GM21529 (cell line): ENCODE measurements around the gene PSME1.
A peak's percentile ranks its signal among the peaks of the same experiment; 100 is the strongest.
"Not testable (repeated sequence)": the region's sequence is repeated elsewhere in the genome, so short reads cannot be mapped to it uniquely, and the experiment has no call there.

Experiments used
- ATAC-seq: cut with Tn5 transposase; IDR thresholded peaks from one replicate; pipeline ENCODE4 v1.9.1; 2021; ENCODE audit not compliant: unreplicated experiment

Gene PSME1

DNA sequence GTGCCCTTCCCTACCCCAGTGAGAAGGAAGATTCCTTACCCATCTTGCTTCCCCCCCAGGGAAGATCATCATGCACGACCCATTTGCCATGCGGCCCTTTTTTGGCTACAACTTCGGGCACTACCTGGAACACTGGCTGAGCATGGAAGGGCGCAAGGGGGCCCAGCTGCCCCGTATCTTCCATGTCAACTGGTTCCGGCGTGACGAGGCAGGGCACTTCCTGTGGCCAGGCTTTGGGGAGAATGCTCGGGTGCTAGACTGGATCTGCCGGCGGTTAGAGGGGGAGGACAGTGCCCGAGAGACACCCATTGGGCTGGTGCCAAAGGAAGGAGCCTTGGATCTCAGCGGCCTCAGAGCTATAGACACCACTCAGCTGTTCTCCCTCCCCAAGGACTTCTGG, 32.5 kb upstream of the PSME1 start:
- ATAC-seq: no peak

DNA sequence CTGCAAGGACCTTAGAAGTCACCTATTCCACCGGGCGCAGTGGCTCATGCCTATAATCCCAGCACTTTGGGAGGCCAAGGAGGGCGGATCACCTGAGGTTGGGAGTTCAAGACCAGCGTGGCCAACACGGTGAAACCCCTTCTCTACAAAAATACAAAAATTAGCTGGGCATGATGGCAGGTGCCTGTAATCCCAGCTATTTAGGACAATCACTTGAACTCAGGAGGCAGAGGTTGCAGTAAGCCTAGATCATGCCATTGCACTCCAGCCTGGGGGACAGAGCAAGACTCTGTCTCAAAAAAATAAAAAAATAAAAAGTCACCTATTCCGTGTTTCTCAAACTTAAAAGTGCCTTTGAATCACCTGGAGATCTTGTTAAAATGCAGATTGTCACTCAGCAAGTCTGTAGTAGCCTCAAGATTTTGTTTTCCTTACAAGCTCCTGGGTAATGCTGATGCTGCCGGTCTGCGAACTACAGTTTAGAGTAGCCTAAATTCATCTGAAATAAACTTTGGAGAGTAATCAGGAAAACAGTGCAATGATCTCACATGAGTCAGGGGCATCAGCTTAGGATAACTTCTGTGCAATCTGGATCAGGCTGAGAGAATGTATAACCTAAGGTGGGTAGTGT, 30.3 kb upstream of the PSME1 start:
- not testable (repeated sequence) for ATAC-seq

DNA sequence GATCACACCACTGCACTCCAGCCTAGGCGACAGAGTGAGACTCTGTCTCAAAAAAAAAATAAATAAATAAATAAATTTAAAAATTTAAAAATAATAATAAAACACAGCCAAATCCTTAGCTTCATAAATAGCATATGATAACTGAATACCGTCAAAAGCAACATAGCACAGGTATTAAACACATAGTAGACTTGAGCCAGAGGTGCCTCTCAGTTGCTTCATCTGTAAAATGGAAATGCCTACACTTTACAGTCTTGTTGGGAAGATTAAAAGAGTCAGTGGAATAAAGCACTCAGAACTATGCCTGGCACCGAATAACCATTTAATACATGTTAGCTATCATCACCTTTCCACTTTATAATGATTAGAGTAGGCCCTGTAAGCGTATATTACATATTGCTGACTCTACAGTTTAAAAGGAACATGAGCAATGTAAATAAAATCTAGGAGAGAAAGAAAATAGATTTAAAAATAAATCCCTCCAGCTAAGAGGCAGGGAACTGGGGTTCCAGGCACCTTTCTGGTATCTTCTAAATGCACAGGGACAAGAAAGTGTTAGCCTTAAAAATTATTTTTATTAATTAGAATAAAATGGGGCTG, 29.2 kb upstream of the PSME1 start:
- no peak for ATAC-seq

- ATAC-seq: peak; percentile 30
Measured at GRCh38 chr14:24108336-24108874, 27.6 kb upstream of the PSME1 start.

DNA sequence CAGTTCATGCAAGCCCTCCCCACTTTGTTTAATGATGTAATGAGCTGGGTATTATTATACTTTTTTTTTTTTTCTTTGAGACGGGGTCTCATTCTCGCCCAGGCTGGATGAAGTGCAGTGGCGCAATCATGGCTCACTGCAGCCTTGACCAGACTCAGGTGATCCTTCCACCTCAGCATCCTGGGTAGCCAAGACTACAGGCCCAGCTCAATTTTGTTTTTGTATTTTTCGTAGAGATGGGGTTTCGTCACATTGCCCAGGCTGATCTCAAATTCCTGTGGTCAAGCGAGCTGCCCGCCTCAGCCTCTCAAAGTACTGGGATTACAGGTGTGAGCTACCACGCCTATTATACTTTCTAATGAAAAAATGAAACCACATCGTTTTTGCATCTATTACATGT, 25.9 kb upstream of the PSME1 start:
- ATAC-seq: no peak

- no peak for ATAC-seq
Measured at GRCh38 chr14:24110523-24110922, 25.5 kb upstream of the PSME1 start.

DNA sequence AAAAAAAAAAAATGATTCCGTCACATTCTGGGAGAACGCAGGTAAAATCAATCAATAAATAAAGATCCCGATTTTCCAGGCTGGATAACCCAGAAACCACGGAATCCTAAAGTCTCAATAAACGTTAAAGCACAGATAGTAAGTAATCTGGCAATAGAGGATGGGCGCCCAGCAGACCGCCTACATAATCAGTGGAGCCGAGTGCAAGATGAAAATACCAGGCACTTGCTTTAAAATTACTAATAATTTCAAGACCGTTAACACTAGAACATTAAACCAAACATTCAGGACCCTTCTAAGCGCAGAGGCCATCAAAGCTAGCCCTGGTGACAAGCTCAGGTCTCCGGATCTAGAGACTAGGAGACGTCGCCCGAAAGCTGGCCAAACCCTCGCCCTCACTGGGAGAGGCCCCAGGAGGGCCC, 22.6 kb upstream of the PSME1 start:
- no peak for ATAC-seq

GRCh38 chr14:24113801-24114531, 22.0 kb upstream of the PSME1 start:
- ATAC-seq: peak; percentile 35

DNA sequence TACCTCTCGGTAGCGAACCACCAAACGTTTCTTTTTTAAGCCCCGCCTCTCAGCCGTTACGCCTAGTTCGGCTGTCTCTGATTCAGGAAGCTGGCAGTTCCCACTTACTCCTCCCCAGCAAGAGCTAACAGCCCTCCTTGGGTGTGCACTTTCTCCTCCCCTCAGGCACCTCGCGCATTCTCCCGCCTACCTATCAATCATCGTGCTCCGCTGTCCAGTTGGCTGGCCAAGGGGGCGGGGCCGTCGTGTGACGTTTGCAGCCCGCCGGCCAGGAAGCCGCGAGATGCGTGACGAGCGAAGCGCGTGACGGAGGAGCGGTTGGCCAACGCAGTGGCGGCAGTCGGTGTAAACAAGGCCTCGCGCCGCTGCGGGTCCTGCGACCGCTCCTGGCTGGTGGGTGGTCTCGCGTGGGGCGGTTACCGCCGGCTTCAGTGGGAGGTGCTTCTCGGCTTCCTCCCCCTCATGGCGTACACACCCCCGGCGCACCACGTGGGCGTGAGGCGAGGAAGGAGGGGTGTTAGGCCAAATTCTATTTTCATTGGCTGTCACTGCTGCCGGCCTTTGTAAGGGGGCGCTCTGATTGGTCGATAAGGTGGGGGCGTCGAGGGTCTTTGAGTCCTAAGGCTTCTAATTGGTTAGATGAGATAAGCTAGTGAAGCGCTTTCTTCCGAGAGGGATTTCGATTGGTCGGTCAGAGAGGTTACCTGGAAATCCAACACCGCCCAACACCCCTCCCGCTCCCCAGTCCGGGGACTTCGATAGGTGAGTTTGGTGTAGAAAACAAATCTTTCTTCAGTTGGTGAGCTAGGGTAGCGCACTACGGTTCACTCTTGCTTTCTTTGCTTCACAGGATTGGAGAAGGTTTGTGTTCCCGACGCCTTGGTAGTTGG, 21.2 kb upstream of the PSME1 start, which contains the start of the genes DCAF11 and NRL:
DCAF11 (plus strand) TSS at position 246 of the 890 bp plus-strand sequence. CDS start 818 bp downstream, outside the sequence.
NRL (minus strand) TSS at position 418 of the 890 bp plus-strand sequence. CDS start 32,101 bp downstream, outside the sequence.
- peak; percentile 81 for ATAC-seq

- no peak for ATAC-seq
Measured at GRCh38 chr14:24115422-24116127, 20.4 kb upstream of the PSME1 start.

GRCh38 chr14:24116128-24116814, 19.7 kb upstream of the PSME1 start:
- no peak for ATAC-seq

DNA sequence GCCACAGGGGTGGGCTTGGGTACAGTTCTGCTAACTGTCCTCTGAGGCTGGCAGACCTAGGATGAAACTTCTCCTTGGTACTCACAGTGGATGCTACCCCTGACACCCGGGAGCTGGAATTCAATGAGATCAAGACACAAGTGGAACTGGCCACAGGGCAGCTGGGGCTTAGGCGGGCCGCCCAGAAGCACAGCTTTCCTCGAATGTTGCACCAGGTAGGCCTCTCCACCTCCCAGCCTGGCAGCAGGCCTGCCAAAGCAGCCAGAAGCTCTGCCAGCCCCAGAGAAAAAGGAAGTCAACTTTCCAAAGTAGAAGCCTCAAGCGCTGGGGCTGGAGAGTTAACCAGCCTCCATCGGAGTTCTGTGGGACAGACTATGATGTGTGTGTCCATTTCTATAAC, 18.8 kb upstream of the PSME1 start:
- no peak for ATAC-seq

GRCh38 chr14:24119691-24120090, 16.3 kb upstream of the PSME1 start:
- no peak for ATAC-seq

DNA sequence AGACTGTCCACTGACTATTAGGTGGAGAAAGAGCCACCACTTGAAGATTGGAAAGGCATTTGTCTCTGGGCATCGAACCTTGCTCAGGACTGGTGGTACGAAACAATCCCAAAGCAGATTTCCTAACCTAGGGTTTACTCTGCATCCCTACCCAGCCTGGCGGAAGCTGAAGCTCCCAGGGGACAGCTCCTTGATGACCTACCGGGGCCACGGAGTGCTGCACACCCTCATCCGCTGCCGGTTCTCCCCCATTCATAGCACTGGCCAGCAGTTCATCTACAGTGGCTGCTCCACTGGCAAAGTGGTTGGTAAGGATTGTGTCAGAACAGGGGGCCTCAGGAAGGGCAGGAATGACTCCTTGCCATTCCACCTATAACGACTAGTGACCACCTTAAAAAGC, 14.8 kb upstream of the PSME1 start:
- no peak for ATAC-seq

GRCh38 chr14:24122416-24122815, 13.6 kb upstream of the PSME1 start:
- no peak for ATAC-seq

GRCh38 chr14:24122898-24123297, 13.1 kb upstream of the PSME1 start:
- ATAC-seq: no peak

- no peak for ATAC-seq
Measured at GRCh38 chr14:24123424-24124417, 12.3 kb upstream of the PSME1 start.

- ATAC-seq: no peak
Measured at GRCh38 chr14:24126939-24127338, 9.1 kb upstream of the PSME1 start.
